ENCODE results near the gene PAPOLB.

The PAPOLB gene

DNA sequence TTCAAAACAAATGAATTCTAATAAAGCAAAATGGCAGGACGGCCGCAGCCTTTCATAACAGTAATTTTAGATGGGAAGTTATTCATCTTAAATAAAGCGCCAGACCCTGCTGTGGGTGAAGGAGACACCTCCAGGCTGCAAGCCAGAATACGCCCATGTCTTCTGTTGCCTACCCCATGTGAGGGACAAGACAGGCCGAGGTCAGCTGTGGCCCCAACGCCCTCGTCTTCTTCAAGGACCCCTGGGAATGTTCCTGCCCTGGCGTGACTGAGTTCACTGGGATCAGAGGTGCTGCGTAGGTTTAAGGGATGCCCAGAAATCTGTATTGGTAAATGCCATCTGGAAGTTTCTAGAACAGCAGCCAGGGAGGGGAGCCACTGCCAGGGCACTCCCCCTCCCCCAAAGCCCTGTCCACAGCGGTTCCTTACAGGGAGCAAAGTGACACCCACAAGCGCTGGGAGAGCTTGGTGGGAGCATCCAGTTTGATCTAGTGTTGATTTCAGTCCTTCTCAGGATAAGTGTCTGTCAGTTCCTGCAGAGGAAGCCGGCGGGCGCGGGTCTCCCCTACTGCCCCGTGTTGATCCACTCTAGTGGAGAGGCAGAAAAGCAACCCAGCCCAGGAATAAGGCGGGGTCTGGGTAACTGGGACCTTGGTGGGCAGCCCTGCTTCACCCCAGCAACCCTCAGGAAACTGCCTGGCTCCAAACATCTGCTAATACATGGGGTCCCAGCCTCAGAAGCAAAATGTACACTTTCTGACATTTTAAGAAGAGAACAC, 20.6 kb downstream of the PAPOLB start:
- no peak overlapping the region for H3K4me3 ChIP-seq (ENCODE audit: low read depth, low read length)
- no peak for DNase-seq (ENCODE audit: low read depth)
- TF ChIP-seq, protein P1, sequence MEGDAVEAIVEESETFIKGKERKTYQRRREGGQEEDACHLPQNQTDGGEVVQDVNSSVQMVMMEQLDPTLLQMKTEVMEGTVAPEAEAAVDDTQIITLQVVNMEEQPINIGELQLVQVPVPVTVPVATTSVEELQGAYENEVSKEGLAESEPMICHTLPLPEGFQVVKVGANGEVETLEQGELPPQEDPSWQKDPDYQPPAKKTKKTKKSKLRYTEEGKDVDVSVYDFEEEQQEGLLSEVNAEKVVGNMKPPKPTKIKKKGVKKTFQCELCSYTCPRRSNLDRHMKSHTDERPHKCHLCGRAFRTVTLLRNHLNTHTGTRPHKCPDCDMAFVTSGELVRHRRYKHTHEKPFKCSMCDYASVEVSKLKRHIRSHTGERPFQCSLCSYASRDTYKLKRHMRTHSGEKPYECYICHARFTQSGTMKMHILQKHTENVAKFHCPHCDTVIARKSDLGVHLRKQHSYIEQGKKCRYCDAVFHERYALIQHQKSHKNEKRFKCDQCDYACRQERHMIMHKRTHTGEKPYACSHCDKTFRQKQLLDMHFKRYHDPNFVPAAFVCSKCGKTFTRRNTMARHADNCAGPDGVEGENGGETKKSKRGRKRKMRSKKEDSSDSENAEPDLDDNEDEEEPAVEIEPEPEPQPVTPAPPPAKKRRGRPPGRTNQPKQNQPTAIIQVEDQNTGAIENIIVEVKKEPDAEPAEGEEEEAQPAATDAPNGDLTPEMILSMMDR (IDR thresholded peaks at IDR 0.05; ENCODE audit: low read depth, low read length, missing control alignments), result no peak

DNA sequence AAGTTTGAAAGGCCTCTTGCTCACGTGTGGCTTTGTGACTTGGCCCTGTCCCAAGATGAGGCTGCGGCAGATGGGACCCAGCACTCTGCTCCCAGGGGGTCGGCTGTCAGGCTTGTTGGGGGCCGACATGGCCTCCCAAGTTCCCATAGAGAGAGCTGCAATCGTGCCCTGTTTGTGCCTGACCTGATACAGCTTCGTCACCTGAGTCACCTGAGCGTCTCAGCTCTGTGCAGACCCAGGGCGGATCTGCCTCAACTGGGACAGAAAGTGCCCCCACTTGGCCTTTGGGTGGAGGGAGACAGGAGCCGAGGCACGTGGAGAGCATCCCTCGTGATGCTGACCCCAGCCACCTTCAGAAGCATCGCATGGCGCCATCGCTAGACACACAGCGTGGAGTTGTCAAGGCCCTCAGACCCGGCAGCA, 21.7 kb downstream of the PAPOLB start:
- H3K4me3 ChIP-seq (ENCODE audit: low read depth, low read length), result no peak overlapping the region
- DNase-seq (ENCODE audit: low read depth), result no peak
- TF ChIP-seq, protein P1 (IDR thresholded peaks at IDR 0.05; ENCODE audit: low read depth, low read length, missing control alignments), result no peak

DNA sequence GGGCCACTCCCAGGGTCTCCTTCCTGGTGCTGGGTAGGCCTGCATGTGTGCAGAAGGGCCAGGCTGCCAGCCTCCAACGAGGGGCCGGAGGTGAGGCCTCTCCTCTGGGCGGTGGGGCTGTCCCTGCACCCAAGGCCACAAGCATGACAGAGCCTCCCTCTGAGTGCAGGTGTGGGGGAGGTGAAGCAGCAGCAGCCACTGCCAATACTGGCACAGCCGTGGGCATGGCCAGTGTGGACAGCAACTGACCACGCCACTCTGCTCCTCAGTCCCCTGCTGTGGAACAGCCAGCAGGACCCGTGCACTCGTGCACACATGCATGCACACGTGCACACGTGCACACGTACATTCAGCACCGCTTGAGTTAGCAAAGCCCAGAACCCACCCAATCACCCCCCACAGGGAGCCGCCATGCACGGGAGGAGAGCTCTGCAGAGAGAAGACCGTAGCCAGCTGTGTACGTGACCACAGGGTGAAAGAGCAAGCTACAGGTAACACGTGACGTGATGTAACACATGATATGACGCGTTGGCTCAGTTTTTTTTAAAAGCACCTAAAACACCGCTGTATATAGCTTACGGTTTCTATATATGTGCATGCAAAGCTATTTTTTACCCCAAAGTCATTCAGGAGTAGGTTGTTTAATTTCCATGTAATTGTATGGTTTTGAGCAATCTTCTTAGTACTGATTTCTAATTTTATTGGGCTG, 23.1 kb downstream of the PAPOLB start:
- no peak for DNase-seq (ENCODE audit: low read depth)
- no peak overlapping the region for H3K4me3 ChIP-seq (ENCODE audit: low read depth, low read length)
- TF ChIP-seq, protein P1 (IDR thresholded peaks at IDR 0.05; ENCODE audit: low read depth, low read length, missing control alignments), result no peak

DNA sequence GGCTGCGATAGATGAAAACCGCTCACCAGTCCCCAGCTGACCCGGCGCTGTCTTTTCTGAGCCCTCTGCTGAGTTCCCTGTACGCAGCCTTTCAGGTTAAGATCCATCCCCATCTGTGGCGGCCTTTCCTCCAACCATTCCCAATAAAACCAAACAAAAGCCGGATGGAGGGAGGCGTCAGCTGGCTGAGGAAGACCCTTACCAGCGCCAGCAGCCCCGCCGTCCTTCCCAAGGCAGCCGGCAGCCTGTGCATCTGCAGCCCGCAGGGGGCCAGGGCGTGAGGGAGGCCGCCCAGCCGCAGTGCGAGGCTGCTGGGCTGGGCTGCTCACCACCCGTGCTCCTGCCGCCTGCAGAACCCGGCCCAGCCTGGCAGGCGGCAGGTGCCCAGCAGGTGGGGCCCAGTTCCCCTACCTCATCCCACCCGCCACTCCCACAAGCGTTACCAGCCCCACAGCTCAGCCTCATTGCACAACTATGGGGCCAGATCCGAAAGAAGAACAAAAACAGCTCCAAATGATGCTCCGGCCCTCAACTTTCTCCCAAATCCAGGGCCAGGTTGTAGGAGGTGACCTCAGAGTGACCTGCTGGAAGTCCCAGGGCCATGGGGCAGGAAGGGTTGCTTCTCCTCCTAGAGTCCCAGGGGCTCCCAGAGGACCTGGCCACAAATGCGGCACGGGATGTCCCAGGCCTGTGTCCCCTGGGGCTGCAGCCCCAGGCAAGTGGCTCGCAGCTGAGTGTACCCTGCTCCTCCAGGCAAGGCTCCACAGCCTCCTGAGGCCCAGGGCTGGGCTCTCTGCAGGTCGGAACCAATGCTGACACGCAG, 23.8 kb downstream of the PAPOLB start:
- TF ChIP-seq, protein P1 (IDR thresholded peaks at IDR 0.05; ENCODE audit: low read depth, low read length, missing control alignments), result no peak
- H3K4me3 ChIP-seq (ENCODE audit: low read depth, low read length), result no peak overlapping the region
- no peak for DNase-seq (ENCODE audit: low read depth)

DNA sequence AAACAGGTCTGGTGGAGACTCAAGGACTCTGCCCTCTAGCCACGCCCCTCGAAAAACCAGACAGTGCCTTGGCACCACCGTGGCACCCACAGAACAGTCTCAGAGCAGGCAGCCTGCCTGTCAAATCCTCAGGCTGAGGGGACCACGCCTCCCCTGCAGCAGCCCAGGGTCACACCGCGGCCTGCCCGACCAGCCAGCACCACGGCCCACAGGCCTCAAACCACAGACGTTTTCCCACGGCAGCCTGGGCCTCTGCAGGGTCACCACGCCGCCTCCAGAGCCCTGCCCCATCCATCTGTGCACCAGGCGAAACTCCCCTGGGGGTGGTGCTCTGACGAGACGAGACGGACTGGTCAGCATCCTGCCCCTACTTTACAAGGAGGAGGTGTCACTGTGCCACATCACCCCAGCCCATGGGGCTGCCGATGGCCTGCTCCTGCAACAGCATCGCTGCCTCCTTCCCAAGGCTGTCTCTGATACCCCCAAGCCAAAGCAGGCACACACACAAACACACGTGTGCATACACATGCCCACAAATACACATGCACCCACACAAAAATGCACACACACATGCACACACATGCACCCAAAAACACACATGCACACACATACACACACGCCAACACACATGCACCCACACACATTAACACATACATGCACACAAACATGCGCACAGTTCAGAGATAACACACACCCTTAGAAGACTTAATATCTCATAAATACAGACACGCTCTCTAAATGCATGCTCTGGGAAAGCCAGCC, 24.6 kb downstream of the PAPOLB start:
- no peak for DNase-seq (ENCODE audit: low read depth)
- TF ChIP-seq, protein P1 (IDR thresholded peaks at IDR 0.05; ENCODE audit: low read depth, low read length, missing control alignments), result no peak

DNA sequence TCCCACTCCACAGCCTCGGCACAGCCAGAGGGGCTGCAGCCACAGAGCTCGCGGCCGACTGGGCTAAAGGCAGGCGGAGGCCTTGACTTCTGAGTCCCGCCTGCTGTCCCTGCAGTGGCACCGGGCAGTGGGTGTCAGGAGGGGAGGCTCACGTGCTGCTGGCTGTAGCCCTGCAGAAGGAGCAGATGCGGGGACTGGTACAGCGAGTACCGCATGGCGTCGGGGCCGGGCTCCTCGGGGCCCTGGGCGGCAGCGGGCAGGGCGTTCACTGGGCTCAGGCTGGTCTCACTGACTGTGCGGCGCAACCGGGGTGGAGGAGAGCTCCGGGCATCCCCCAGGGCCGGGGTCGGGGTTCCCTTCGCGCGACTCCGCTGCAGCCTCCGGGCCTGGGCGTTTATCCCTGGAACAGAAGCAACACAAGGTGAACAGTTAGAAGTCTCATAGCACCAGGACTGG, 25.6 kb downstream of the PAPOLB start:
- TF ChIP-seq, protein P1 (IDR thresholded peaks at IDR 0.05; ENCODE audit: low read depth, low read length, missing control alignments), result no peak
- no peak for DNase-seq (ENCODE audit: low read depth)
- H3K4me3 ChIP-seq (ENCODE audit: low read depth, low read length), result no peak overlapping the region

More for the DNA sequence above, 24.6 kb downstream of the PAPOLB start:
- H3K4me3 ChIP-seq (ENCODE audit: low read depth, low read length), result no peak overlapping the region

Data from GM12864 (cell line).